IMR-90 (cell line): ENCODE measurements around the gene PODXL. TPM values are rescaled to one million over a fixed set of nuclear protein-coding genes. Genes with fewer than 3 reads are reported as not detected.

Experiments
- ATAC-seq: fragments of 200-7000 bp; cut with Tn5 transposase; 2 replicates; pipeline ENCODE4 v1.9.1; 2020; ENCODE audit warnings: low read depth, mild to moderate bottlenecking, moderate library complexity
- BruUV-seq: library from RNA; stranded (reverse); fragments of 400-500 nt; replicated peaks from 2 replicates; lab custom pipeline; 2021; lab: Mats Ljungman, UMichigan
- CTCF ChIA-PET: fragments of 300-600 bp; formaldehyde crosslinking; extraction: SDS; loops from one replicate; lab custom pipeline; 2021; ENCODE audit warnings: antibody characterized with exemption; lab: Yijun Ruan, JAX
- POLR2A ChIA-PET: fragments of 300-600 bp; sonication (Branson Sonifier 250); formaldehyde crosslinking; loops from one replicate; lab custom pipeline; 2022; ENCODE audit warnings: antibody characterized with exemption; ENCODE audit not compliant: unreplicated experiment; lab: Charles Lee
- DNase-seq: peaks from one replicate; pipeline ENCODE4 v3.0.0; 2013
- H2AFZ ChIP-seq: replicated peaks from 2 replicates; pipeline ENCODE3; 2013; ENCODE audit warnings: low read length, mild to moderate bottlenecking; ENCODE audit not compliant: poor library complexity
- H2AK5ac ChIP-seq: 2 replicates; pipeline ENCODE4 v1.6.1; 2013; ENCODE audit warnings: low read depth, low read length, inconsistent platforms
- H2AK9ac ChIP-seq: replicated peaks from 2 replicates; pipeline ENCODE3; 2013; ENCODE audit warnings: mild to moderate bottlenecking, low read depth, low read length, moderate library complexity; ENCODE audit not compliant: poor library complexity
- H2BK120ac ChIP-seq: 2 replicates; pipeline ENCODE4 v1.6.1; 2013; ENCODE audit warnings: low read depth, low read length, inconsistent platforms
- H2BK15ac ChIP-seq: 3 replicates; pipeline ENCODE4 v1.6.1; 2013; ENCODE audit warnings: low read depth, low read length, inconsistent platforms
- H2BK20ac ChIP-seq: 2 replicates; pipeline ENCODE4 v1.6.1; 2013; ENCODE audit warnings: low read depth, mild to moderate bottlenecking, inconsistent platforms, low read length, moderate library complexity
- H2BK5ac ChIP-seq: 2 replicates; pipeline ENCODE4 v1.6.1; 2013; ENCODE audit warnings: mild to moderate bottlenecking, low read depth, low read length, inconsistent platforms; ENCODE audit not compliant: poor library complexity, severe bottlenecking
- H3K14ac ChIP-seq: replicated peaks from 2 replicates; pipeline ENCODE4 v1.6.1; 2013; ENCODE audit warnings: low read depth, low read length, inconsistent platforms
- H3K18ac ChIP-seq: 2 replicates; pipeline ENCODE4 v1.6.1; 2013; ENCODE audit warnings: low read depth, low read length, control low read depth
- H3K23ac ChIP-seq: 2 replicates; pipeline ENCODE4 v1.6.1; 2013; ENCODE audit warnings: low read depth, low read length, inconsistent platforms
- H3K27ac ChIP-seq: 2 replicates; pipeline ENCODE4 v1.5.1; 2013; ENCODE audit warnings: mild to moderate bottlenecking, control low read depth, low read length; ENCODE audit not compliant: insufficient read depth
- H3K27me3 ChIP-seq: 2 replicates; pipeline ENCODE4 v1.6.1; 2013; ENCODE audit warnings: low read length; ENCODE audit not compliant: control insufficient read depth, insufficient read depth
- H3K36me3 ChIP-seq: 2 replicates; pipeline ENCODE4 v1.6.1; 2013; ENCODE audit warnings: low read length, mixed read lengths; ENCODE audit not compliant: control insufficient read depth, insufficient read depth
- H3K4ac ChIP-seq: 2 replicates; pipeline ENCODE4 v1.6.1; 2013; ENCODE audit warnings: low read depth, low read length, inconsistent platforms
- H3K4me1 ChIP-seq: 2 replicates; pipeline ENCODE4 v1.6.1; 2013; ENCODE audit warnings: low read length, mixed read lengths; ENCODE audit not compliant: control insufficient read depth, insufficient read depth
- H3K4me2 ChIP-seq: 2 replicates; pipeline ENCODE4 v1.6.1; 2013; ENCODE audit warnings: low read depth, mild to moderate bottlenecking, control low read depth, low read length, moderate library complexity
- H3K4me3 ChIP-seq: 2 replicates; pipeline ENCODE4 v1.5.1; 2013; ENCODE audit warnings: low read depth, mild to moderate bottlenecking, control low read depth, low read length, moderate library complexity; ENCODE audit not compliant: insufficient read depth
- H3K56ac ChIP-seq: 2 replicates; pipeline ENCODE4 v1.6.1; 2013; ENCODE audit warnings: low read length, inconsistent platforms; ENCODE audit not compliant: insufficient read depth; ENCODE audit errors: extremely low read depth
- H3K79me1 ChIP-seq, 2 experiments: 2 replicates each; pipeline ENCODE4 v1.6.1; 2013; ENCODE audit warnings: low read length in 2 of 2, inconsistent platforms in 1 of 2, low read depth in 1 of 2
- H3K9ac ChIP-seq: 2 replicates; pipeline ENCODE4 v1.6.1; 2013; ENCODE audit warnings: low read depth, low read length, control low read depth
- H3K9me1 ChIP-seq: 2 replicates; pipeline ENCODE4 v1.6.1; 2013; ENCODE audit warnings: low read length, inconsistent platforms; ENCODE audit not compliant: insufficient read depth
- H3K9me3 ChIP-seq: 2 replicates; pipeline ENCODE4 v1.6.1; 2013; ENCODE audit warnings: low read length; ENCODE audit not compliant: control insufficient read depth, insufficient read depth
- H4K20me1 ChIP-seq: 2 replicates; pipeline ENCODE4 v1.6.1; 2013; ENCODE audit warnings: low read length, inconsistent platforms; ENCODE audit not compliant: insufficient read depth
- H4K5ac ChIP-seq: 2 replicates; pipeline ENCODE4 v1.6.1; 2013; ENCODE audit warnings: mild to moderate bottlenecking, low read depth, low read length, control low read depth
- H4K8ac ChIP-seq, 2 experiments: 2 replicates each; pipeline ENCODE4 v1.6.1; 2013; ENCODE audit warnings: low read depth in 2 of 2, low read length in 2 of 2, control low read depth in 1 of 2, inconsistent platforms in 1 of 2
- H4K91ac ChIP-seq: 2 replicates; pipeline ENCODE4 v1.6.1; 2013; ENCODE audit warnings: low read depth, low read length, inconsistent platforms; ENCODE audit not compliant: insufficient read depth
- CEBPB ChIP-seq: IDR thresholded peaks from 2 replicates; pipeline ENCODE4 v1.6.1; 2012; ENCODE audit warnings: low read depth, low read length, improper control_type of control experiment
- MAZ ChIP-seq: IDR thresholded peaks from 2 replicates; pipeline ENCODE4 v1.6.1; 2012; ENCODE audit warnings: low read depth, mild to moderate bottlenecking, low read length, improper control_type of control experiment, moderate library complexity, borderline replicate concordance
- MXI1 ChIP-seq: IDR thresholded peaks from 2 replicates; pipeline ENCODE4 v1.6.1; 2012; ENCODE audit warnings: low read depth, mild to moderate bottlenecking, low read length, moderate library complexity, borderline replicate concordance
- POLR2A ChIP-seq: IDR thresholded peaks from 2 replicates; pipeline ENCODE4 v1.6.1; 2012; ENCODE audit warnings: mild to moderate bottlenecking, low read depth, low read length
- RAD21 ChIP-seq: IDR thresholded peaks from 2 replicates; pipeline ENCODE4 v1.6.1; 2012; ENCODE audit warnings: low read length, improper control_type of control experiment
- RFX5 ChIP-seq: IDR thresholded peaks from 2 replicates; pipeline ENCODE4 v1.8.0; 2012; ENCODE audit warnings: low read depth, mild to moderate bottlenecking, low read length, moderate library complexity
- WGBS, 2 experiments: methylation state at CpG; one replicate each; pipeline versions ENCODE4 v1.1.5 to v1.1.7; 2013; ENCODE audit warnings: missing lambda C conversion rate in 2 of 2; ENCODE audit not compliant: insufficient read length in 1 of 2; ENCODE audit errors: extremely low coverage in 2 of 2; 5-methylcytosine and 5-hydroxymethylcytosine counted together
- dilution Hi-C: fragments of 300-500 bp; cut with HindIII; formaldehyde crosslinking; loops from one replicate; pipeline ENCODE4 v1.14.3; 2018; ENCODE audit warnings: low sequenced_read_pairs; ENCODE audit not compliant: unreplicated experiment
- in situ Hi-C: fragments of 300-500 bp; cut with MboI; formaldehyde crosslinking; loops from 3 replicates; pipeline ENCODE4 v1.14.3; 2019; ENCODE audit warnings: low sequenced_read_pairs, inconsistent platforms, mixed read lengths
- intact Hi-C: fragments of 100-400 bp; cut with micrococcal nuclease; formaldehyde crosslinking; loops from 2 replicates; pipeline ENCODE4 v1.10.0; 2022
- polyA plus RNA-seq, 3 experiments: library from polyadenylated mRNA; depleted of rRNA; stranded (reverse); fragments of >200 nt; gene quantifications; 2 replicates each; pipeline ENCODE4 v1.2.3, GENCODE V29; 2012; ENCODE audit warnings: low replicate concordance in 1 of 3
- total RNA-seq: library from RNA; depleted of rRNA; stranded (reverse); fragments of >200 nt; gene quantifications from 2 replicates; pipeline ENCODE4 v1.2.3, GENCODE V29; 2012

Gene PODXL
- total and polyA plus RNA-seq, 2 of the 4 experiments (the other 2 are of a cell fraction): 1.3 to 3.8 TPM

DNA sequence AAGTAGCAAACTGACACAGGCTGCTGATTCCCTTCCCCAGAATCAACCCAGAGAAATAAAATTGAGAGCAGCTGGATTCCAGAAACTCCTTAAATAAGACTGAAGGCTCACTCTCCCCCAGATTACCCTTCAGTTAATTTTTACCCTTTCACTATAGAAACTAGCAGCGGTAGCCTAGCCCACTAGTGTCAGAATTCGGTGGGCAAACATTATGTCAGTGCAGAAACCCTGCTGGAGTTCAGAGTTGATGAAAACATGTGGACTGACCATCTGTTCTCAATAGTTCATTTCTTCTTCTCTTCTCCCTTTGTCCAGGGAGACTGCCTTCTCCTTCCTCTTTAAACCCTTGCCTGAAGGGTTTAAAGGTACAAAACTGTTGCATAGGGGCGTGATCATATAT lies 100.1 kb downstream of the PODXL start:
- intact Hi-C loops: no loop called here
- no peak overlapping the region for H3K56ac ChIP-seq
- no peak overlapping the region for H3K9ac ChIP-seq
- H2BK5ac ChIP-seq: no peak overlapping the region
- H3K9me1 ChIP-seq: no peaks in the 10 kb centered on the region
- in situ Hi-C loops: no loop called here
- TF ChIP-seq CEBPB: no peak
- TF ChIP-seq POLR2A: no peak
- TF ChIP-seq MAZ: no peak
- TF ChIP-seq RAD21: no peak
- TF ChIP-seq RFX5: no peak
- no peak for TF ChIP-seq MXI1
- no peak overlapping the region for H2AK9ac ChIP-seq
- H3K14ac ChIP-seq: no peak overlapping the region
- H3K4me2 ChIP-seq: no peak overlapping the region
- ATAC-seq (no peak), DNase-seq (no peak)
- BruUV-seq: no TSS peak
- H3K27ac ChIP-seq: no peak overlapping the region
- no peak overlapping the region for H3K4me3 ChIP-seq
- no peak overlapping the region for H3K18ac ChIP-seq
- ChIA-PET POLR2A (no interaction called here), CTCF (interaction anchor here (0.7 kb wide), 1 partner anchor 13 kb away, joined by 3 read pairs; no protein-coding TSS in a partner anchor)
- H2AFZ ChIP-seq: no peak overlapping the region
- dilution Hi-C loops: no loop called here
- no peak overlapping the region for H3K4ac ChIP-seq
- H2BK20ac ChIP-seq: no peak overlapping the region
- H3K79me1 ChIP-seq: peaks cover 5 to 8% of the 10 kb centered on the region in 2 experiments; a peak in 2 of 4 replicates
- H4K91ac ChIP-seq: no peak overlapping the region
- no peak overlapping the region for H2BK120ac ChIP-seq
- H4K20me1 ChIP-seq: no peaks in the 10 kb centered on the region
- no peak overlapping the region for H2BK15ac ChIP-seq
- no peaks in the 10 kb centered on the region for H3K9me3 ChIP-seq
- no peak overlapping the region for H2AK5ac ChIP-seq
- H3K4me1 ChIP-seq: no peaks in the 10 kb centered on the region
- 0 out of 2 replicates have a peak, but pooled peaks cover 1% of the 10 kb centered on the region for H3K36me3 ChIP-seq
- no peak overlapping the region for H4K8ac ChIP-seq
- no peaks in the 10 kb centered on the region for H3K27me3 ChIP-seq
- H3K23ac ChIP-seq: no peak overlapping the region
- no peak overlapping the region for H4K5ac ChIP-seq
- no CpG with 5 or more reads among the region's 3 CpGs for WGBS, 2 experiments
